Renal cortex interstitium (tissue), 11 donors: ENCODE measurements around the gene PCSK2. TPM values are rescaled to one million over a fixed set of nuclear protein-coding genes. Genes with fewer than 3 reads are reported as not detected.

ENCODE experiments used
- DNase-seq, 11 donors: peaks; one replicate each; pipeline ENCODE4 v3.0.0-alpha.2; 2013; ENCODE audit warnings: low read depth in 9 of 11, low spot score in 4 of 11; ENCODE audit errors: extremely low read depth in 1 of 11
- polyA plus RNA-seq, 3 donors: library from polyadenylated mRNA; unstranded; fragments of 120-200 nt; gene quantifications; one replicate each; pipeline ENCODE4 v1.2.1, GENCODE V29; 2013; ENCODE audit not compliant: insufficient read length in 3 of 3

PCSK2 gene
- polyA plus RNA-seq, 3 donors, result 0.48 to 1.2 (median 0.51) TPM

DNA sequence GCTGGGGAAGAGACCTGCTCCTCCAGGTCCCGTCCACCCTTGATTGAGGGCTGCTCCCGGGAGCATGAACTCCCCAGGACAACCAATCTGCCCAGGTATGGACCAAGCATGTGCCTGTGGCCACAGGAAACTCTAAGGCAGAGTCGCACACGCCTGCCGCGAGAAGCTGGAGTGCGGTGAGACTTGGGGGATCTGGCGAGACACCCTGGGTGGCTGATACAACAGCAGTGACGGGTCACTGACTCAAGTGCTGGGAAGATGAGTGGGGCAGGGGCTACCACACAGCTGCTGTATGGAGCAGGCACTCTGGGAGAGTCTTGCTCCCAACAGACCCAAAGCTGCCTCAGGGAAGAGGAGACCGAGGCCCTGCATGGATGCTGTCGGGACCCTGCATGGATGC lies 264.2 kb downstream of the PCSK2 start:
- DNase-seq, result no peak

DNA sequence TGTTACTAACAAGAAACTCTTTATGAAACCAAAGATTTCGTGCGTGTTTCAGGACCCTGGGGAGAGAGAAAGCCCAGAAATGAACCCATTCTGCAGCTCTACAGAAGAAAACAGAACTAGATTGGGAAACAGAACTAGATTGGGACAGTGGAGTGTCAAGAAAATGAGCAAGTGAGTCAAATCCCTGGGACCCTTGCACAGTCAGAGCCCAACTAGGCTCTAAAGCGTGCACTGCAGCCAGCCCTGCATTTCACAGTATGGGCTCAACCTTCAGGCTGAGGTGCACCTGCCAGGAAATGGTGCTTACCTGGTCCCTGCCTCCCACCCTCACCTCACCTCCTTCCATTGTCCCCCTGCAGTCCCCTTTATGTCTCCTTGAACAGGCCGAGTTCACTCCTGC lies 264.6 kb downstream of the PCSK2 start:
- no peak for DNase-seq

DNA sequence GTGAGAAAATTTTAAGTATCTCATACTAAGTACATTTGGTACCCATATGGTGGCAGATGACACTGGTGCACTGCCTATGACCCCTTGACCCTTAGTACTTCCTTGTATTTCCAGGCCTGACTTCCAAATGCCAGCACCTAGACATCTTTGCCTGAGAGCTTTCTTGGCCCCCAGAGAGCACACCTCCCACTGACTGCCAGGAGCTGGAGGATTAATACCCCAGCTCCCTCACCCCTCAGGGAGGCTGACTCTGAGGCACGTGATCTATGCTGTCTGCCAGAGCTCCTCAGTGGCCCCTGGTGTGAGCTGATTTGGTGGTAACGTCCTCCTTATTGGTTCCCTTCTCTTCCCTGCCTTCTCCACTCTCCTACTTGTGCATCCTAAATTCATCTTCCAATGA lies 266.3 kb downstream of the PCSK2 start:
- no peak for DNase-seq

DNA sequence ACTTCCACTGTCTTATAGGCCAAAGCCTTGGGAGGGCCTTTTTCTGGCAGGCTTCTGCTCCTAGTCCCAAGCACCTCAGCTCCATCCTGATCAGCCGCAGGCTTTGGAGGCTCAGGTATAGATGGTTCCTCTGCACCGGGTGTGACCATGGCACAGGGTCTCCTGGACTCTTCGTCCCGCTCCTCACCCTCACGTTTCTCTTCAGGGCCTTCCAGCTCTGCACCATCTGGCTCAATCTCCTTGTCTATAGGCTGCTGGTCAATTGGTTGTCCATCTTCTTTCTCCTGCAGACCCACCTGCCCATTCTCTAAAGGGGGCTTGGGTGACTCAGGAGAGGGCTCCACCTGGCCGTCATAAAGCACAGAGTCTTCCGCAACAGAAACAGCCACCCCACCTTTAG lies 267.4 kb downstream of the PCSK2 start:
- DNase-seq, result no peak

DNA sequence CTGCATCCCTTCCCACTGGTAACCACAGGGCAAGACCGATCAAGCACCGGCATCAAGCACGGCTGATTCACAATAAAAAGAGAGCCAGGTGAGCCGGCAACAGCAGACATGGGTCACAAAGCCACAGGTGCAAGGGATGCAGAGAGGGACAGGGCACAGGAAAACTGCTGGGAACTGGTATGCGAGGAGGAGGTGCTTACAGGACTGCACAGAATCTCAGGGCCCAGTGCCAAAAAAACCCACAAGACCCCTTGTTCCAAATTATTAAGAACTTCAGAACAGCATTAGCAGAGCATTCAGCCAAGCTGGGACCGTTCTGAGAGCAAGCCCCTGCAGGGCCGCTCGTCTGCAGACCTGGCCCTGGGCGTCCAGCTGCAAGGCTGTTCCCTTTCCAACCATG lies 269.0 kb downstream of the PCSK2 start:
- DNase-seq, result no peak

DNA sequence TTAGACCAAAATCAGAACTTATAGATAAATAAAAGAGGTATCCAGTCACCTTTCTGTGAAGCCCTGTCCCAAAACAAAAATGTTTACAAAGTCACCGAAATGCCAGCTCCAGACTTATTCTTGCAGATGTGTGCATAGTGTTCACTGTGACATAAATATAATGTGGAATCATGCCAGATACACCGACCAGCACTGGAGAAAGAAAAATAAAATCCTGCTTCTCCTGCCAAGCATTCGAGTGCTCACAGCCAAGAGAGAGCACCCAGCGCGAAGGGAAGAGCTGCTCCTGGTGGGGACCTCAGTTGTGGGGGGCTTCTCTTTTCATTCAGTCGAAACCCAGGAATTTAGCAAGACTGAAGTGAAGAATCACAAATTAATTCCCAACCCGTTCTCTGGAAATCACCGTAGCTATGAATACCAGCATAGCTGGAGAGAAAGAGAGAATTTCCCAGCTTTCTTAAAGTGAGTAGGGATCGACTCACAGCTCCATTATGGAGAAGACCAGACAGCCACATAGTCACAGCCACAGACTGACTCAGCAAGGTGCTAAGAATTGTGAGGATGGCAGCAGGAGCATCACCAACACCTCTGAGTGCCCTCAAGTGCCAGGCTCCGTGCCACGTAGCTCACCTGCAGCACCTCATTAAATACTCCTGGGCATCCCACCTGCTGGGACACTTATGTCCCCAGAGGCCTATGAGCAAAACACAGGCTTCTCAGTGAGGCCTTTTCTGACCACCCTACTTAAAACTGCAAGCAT lies 271.2 kb downstream of the PCSK2 start:
- no peak for DNase-seq

DNA sequence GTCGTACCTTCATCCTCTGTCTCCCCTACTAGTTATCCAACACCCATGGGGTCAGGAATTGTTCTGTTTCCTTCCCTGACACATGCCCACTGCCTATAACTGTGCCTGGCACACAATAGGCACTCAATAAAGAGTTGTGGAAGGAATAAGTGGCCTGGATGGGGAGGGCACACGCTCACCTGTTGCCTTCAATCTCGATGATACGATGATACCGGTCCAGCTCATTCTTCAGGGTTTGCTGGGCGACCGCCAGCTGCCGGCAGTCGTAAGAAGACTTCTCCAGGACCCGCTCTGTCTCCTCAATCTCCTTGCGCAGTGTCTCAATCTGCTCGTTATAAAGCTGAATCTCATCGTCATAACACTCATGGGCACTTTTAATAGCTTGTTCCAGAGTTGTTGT lies 271.8 kb downstream of the PCSK2 start:
- no peak for DNase-seq

DNA sequence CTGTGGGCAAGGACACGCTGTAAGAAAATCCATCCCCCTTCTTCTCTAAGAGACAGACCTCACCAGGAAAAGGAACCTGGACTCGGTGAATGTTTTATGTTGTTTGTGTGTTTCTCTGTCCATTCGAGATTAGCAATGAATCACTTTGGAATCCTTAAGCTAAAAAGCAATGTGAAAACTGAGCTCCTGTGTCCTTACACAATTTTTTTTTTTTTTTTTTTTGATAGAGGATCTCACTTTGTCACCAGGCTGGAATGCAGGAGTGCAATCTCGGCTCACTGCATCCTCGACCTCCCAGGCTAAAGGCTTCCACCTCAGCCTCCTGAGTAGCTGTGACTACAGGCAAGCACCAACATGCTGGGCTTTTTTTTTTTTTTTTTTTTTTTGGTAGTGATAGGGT lies 272.2 kb downstream of the PCSK2 start:
- DNase-seq, result no peak

DNA sequence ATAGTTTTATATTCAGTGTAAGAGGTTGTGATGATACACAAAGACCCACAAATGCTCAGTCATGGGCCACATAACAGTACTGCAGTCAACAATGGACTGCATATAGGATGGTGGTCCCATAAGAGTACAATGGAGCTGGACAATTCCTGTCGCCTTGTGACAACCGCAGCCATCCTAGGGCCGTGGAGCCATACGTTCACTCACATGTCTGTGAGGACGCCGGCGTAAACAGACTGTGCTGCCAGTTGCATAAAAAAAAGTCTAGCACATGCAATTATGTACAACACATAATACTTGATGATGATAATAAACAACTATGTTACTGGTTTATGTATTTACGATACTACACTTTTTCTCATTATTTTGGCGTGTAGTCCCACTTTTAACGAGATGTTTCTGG lies 273.4 kb downstream of the PCSK2 start:
- no peak for DNase-seq

DNA sequence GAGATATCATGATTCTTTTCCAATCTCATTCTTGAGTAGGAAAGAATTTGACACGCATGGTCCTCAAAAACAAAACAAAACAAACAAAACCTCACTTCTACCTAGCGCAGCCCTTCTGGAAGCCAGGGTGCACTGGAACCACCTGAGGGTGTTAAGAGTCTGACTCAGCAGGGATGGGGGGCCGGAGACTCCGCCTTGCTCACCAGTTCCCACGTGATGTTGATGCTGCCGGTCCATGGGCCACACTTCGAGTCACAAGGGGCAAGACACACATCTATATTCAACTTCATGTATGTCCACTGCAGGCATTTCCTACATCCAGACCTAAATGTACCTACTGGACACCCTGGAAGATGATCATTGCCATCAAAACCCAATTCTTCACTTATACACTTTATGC lies 274.0 kb downstream of the PCSK2 start:
- DNase-seq, result no peak

DNA sequence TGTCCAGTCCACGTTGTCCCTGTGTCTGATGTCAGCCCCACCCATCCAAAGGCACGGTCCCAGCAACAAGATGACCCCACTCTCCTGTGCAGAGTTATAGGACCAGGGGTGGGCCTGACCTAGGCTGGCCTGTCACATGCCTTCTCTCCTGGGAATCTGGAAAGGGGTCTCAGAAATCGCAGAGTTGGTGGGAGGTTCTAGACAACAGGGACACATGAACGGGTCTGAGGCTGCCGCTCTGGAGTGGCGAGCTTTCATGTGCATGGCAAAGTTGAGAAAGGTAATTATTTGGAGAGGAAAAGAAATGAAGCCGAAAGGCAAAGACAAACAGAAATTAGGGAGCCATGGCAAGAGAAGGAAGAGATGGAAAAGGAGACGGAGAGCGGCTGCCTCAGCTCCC lies 274.9 kb downstream of the PCSK2 start:
- no peak for DNase-seq

DNA sequence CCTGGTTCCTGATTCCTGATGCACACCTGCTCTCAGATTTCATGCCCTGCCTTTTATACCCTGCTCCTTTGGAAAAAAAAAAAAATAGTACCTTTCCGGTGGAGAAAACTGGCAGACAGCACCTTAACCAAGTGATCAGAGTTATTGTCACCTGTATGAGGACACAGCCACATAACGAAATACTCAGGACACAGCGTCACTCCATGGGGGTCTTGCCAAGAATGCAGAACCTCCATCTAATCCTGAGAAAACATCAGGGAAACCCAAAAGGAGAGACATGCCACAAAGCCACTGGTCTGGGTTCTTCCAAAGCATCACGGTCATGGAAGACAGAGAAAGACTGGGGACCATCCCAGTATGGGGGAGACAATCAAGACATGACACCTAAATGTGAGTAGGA lies 275.3 kb downstream of the PCSK2 start:
- DNase-seq, result no peak

DNA sequence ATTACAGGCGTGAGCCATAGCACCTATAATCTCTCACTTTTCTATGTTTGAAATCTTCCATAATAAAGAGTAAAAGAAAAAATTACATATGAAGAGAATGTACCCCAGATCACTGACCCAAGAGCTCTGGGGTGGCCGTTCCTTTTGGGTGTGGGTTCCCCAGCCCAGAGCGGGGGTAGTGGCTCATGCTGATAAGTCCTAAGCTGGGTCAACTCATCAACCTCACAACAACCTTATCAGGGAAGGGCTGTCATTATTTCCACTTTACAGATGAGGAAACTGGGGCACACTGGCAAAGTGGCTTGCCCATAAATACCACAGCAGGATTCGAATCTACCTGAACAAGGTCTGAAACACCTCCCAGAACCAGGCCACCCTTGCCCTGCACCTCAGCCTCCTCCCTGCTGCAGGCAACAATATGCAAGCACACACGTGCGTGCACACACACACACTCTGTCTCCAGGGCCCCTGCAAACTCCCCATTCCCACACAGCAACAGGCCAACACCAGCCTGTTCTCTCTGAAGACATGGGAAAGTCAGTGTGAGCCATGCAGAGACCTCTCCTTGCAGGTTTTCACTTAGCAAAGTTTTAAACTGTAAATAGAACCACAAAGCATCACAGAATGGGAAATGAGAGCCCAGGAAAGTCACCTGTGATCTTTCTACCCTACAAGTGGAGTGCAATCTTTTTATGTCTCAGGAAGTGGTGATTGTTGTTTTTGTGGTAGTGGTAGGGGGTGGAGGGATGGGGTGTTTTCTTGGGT lies 276.6 kb downstream of the PCSK2 start:
- no peak for DNase-seq

DNA sequence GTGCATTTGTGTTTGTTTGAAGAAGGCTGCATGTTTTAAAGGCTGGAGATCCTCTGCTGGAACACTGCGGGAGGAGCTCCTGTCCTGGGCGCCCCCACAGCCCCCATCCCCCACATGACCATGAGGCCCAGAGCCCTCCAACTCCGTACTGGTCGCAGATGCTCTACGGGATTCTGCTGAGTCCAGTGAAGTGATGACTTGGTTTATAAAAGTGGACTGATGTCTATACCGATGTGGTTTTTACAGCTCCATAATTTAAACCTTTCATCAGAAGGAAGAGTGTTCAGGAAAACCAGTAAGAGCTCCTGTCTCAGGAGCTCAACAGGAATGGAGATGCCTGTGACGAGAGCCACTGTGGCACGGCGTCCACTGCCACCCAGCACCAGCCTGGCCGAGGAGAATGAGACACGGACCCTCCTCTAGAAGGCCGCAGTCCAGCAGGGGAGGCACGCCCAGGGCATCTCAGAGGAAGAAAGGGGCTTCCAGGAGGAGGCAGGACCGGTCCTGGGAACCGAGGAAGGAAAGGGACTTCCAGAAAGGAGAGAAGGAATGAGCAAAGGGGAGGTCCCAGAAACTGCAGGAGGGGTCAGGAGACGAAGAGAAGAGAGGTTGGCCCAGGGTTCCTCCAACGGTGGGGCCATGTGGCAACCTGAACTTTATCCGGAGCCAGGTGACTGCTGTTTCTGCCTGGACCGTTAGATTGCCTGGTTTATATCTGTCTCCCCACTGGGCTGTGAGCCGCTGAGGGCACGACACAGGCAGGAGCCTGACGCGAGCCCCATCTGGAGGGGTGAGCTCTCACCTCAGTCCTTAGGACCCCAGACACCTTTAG lies 277.4 kb downstream of the PCSK2 start:
- no peak for DNase-seq

DNA sequence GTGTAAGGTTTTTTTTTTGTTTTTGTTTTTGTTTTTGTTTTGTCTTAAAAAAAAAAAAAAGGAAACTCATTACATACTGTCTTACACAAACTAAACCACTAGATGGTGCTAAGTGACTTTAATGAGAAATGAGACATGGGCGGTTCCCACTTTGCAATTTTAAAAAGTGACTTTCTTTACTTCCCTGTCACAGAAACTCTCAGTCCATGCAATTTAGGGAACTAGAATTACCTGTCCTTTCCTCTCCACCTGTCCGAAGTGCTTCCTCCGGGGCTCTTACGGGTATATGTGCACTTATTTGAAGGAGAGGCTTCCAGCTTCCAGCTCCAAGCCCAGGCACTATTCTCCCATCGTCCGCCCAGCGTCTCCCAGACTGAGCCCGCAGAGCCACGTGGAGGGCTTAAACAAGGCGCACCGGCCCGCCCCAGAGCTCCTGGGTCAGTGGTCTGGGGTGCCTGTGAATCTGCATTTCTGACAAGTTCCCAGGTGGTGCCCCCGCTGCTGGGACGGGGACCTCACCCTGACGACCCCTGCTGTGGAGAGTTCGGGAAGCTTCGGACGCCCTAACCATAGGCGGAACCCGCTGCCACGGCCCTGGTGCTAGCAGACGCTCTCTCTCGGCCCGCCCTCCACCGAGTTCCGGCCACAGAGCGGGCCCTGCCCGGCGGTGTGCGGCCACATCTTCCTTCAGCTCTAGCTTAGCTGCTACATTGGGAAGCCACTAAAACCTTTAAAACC lies 278.2 kb downstream of the PCSK2 start:
- DNase-seq, result peak in 8 of 11 donors; percentile 22 to 71 (median 48)

DNA sequence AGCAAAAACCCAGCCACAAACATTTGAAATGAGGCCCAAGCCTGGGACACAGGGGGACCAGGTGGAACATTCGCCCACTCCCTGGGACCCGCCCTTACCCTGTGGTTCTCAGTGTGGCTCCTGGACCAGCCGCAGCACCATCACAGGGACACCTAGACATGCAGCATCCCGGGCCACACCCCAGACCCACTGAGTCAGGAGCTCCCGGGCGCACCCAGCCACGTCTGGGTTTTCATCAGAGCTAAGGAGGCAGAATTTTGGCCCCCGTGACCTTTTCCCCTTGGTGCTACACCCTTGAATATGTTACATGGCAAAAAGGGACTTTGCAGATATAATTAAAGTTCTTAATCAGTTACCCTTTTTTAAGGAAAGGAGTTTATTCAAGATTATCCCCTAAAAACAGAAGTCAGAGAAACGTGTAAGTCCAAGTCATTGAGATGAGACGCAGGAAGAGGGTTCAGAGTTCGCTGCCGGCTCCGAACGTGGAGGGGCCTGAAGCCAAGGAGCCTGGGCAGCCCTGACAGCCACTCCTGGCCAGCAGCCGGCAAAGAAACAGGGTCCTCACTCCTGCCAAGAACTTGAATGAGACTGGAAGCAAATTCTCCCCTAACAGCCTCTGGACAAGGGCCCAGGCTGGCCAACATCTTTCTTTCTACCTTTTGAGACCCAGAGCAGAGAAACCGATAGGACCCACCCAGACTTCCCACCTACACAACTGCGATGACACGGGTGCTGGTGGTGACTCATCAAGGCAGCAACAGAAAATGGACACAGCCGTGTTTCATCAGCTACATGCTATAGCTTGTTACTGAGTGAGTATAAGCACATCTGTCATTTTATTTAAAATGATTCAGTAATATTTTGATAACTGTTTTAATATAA lies 279.0 kb downstream of the PCSK2 start:
- no peak for DNase-seq

DNA sequence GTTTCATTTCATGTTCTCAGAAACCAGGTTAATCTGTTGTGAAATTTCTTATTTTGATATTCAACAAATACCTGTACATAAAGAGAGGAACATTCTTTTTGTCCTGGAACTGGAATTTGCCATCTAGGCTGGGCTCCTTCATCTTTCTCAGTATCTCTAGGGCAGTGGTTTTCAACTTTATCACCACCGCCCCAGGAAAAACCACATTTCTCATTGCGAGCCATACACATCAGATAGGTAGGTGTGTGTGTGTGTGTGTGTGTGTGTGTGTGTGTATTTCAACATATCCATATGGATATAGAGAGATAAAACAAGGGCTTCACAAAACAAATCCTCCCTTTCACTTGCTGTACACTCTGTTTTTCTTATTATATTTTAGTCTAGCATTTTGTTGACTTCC lies 280.2 kb downstream of the PCSK2 start:
- no peak for DNase-seq

DNA sequence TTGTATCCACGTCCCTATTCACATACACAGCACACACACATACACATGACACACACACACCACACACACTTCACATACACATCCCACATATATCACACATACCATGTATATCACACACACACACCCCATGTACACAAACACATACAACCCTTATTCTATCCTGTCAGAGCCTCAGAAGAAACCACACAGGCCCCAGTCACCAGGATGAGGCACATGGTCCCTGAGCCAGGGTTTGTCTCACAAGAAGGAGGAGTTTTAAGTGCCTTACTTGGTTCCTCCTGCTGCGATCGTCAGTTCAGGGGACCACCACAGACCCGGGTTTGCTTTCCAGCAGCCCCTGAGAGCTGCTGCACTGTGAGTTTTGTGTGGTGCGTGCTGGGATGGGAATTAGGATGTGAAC lies 280.7 kb downstream of the PCSK2 start:
- no peak for DNase-seq
